ENCODE results near the gene FEM1C.

Gene FEM1C

DNA sequence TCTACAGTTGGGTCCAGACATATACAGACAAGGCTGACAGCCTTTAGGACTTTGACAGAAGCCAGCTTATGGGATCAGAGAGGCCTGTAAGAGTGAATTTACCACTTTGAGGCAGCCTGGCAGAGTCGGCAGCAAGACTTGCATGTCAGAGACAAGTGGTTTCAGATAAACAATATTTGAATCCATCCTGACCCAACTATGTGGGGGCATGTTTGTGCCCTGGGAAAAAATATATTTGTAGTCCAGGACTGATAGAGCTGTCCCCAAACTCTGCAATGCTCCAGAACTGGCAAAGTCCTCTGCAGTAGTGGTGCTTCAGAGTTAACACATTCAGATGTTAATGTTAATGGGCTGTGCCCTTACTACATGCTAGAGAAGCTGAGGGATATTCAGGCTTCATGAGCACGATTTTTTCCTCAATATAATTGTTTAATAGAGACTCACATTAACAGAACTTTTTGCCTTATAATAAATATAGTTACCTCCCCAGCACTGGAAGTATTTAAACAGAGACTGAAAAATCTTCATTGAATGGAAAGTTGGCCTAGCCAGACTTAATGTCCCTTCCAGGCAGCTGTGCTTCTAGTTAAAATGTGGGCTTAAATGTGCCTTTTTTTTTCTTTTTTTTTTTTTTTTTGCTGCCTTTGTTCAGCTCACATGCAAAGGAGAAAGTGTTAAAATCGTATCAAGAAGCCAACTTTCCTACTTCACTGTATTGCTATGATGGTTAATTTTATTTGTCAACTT is 42.9 kb downstream of the FEM1C start:
- H3K4me3 ChIP-seq (ENCODE audit: control insufficient read depth, low read depth, low read length) = no peak overlapping the region
- TF ChIP-seq, protein P1, sequence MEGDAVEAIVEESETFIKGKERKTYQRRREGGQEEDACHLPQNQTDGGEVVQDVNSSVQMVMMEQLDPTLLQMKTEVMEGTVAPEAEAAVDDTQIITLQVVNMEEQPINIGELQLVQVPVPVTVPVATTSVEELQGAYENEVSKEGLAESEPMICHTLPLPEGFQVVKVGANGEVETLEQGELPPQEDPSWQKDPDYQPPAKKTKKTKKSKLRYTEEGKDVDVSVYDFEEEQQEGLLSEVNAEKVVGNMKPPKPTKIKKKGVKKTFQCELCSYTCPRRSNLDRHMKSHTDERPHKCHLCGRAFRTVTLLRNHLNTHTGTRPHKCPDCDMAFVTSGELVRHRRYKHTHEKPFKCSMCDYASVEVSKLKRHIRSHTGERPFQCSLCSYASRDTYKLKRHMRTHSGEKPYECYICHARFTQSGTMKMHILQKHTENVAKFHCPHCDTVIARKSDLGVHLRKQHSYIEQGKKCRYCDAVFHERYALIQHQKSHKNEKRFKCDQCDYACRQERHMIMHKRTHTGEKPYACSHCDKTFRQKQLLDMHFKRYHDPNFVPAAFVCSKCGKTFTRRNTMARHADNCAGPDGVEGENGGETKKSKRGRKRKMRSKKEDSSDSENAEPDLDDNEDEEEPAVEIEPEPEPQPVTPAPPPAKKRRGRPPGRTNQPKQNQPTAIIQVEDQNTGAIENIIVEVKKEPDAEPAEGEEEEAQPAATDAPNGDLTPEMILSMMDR (IDR thresholded peaks at IDR 0.05; ENCODE audit: control insufficient read depth, insufficient read depth, low read depth, low read length, missing control alignments) = no peak
- no peak for DNase-seq (ENCODE audit: low read depth)

DNA sequence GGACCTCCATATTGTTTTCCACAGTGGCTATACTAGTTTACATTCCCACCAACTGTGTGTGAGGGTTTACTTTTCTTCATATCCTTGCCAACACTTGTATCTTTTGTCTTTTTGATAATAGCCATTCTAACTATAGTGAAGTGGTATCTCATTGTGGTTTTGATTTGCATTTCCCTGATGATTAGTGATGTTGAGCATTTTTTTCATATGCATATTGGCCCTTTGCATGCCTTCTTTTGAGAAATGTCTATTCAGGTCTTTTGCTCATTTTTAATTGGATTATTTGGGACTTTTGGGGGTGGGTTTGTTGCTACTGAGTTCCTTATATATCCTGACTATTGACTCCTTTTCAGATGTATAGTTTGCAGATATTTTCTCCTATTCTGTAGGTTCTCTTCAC is 44.4 kb downstream of the FEM1C start:
- TF ChIP-seq, protein P1 (IDR thresholded peaks at IDR 0.05; ENCODE audit: control insufficient read depth, insufficient read depth, low read depth, low read length, missing control alignments) = no peak

DNA sequence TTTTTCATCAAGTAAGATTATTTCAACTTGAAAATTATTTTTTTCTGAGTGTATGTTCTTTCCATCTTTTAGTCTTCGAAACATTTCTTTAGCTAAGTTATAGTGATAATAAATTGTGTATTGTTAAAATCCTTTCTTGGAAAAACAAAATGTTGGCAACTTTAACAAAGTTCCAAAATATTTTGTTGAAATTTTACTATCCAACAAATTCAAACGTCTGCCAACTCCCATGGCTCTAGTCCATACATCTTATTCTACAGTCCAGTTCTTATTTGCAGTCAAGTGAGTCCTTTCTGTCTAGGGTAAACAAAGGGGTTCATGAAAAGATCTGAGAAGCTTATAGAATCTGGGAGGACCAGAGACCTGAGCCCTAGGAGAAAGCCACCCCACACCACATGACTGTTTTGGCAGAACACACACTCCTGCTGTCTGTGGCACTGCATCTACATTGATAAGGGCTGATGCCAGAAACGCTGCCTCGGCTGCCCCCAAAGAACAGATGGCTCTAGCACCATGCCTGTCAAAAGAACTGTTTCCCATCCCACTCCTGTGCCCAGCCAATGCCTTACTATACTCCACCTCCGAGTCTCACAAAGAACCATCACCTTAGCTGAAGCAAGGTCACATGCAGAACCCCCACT is 47.5 kb downstream of the FEM1C start:
- DNase-seq (ENCODE audit: low read depth) = no peak
- no peak overlapping the region for H3K4me3 ChIP-seq (ENCODE audit: control insufficient read depth, low read depth, low read length)
- TF ChIP-seq, protein P1 (IDR thresholded peaks at IDR 0.05; ENCODE audit: control insufficient read depth, insufficient read depth, low read depth, low read length, missing control alignments) = no peak

More for the DNA sequence above, 44.4 kb downstream of the FEM1C start:
- DNase-seq (ENCODE audit: low read depth) = no peak
- no peak overlapping the region for H3K4me3 ChIP-seq (ENCODE audit: control insufficient read depth, low read depth, low read length)

DNA sequence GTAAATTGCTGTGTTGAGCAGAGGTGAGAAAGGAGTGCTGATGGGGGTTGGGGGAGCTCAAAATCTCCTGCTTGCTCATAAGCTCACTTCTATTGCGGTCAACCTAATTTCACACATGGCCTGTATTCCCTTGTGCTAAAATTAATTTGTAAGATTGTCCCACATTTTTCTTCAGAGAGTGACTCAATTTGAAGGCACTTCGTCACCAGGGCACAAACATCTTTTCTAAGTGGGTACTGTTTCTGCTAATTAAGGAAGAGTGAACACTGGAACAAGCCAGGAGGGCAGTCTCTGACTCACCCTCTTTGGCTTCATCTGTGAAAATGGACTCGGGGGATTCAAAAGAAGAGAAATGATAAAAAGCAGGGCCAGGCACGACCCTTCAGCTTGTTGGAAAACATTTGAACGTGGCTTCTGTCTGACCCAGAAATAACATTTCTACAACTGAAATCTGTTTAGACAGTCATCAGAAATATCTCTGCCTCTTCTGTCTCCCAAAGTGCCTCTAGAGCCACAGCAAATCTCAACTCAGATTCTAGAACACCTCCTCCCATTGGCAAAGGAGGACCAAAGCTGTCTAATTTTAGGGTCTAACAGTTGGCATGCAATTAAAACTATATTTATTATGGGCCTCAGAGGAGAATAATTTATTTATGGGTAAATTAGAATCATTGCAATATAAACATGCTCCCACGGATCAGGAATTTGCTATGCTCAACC is 49.8 kb downstream of the FEM1C start:
- TF ChIP-seq, protein P1 (IDR thresholded peaks at IDR 0.05; ENCODE audit: control insufficient read depth, insufficient read depth, low read depth, low read length, missing control alignments) = no peak
- H3K4me3 ChIP-seq (ENCODE audit: control insufficient read depth, low read depth, low read length) = no peak overlapping the region
- no peak for DNase-seq (ENCODE audit: low read depth)

DNA sequence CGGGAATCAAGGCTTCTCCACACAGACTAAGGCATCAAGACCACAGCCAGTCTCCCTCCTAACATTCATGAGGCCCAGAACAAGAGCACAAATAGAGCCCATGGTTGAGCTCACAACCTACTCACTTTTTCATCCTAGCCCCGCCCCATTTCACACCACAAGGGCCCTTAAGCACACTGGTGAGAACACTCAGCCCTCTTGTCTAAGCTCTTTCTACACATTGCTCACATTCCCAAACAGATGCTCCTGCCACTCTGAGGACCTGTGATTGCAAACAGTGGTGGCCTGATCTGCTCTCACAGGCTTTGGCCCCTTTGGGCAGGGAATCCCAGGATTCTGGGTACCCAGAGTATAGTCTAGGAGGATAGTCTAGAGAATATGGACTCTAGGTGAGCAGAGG is 54.0 kb downstream of the FEM1C start:
- no peak for DNase-seq (ENCODE audit: low read depth)
- TF ChIP-seq, protein P1 (IDR thresholded peaks at IDR 0.05; ENCODE audit: control insufficient read depth, insufficient read depth, low read depth, low read length, missing control alignments) = no peak
- no peak overlapping the region for H3K4me3 ChIP-seq (ENCODE audit: control insufficient read depth, low read depth, low read length)

DNA sequence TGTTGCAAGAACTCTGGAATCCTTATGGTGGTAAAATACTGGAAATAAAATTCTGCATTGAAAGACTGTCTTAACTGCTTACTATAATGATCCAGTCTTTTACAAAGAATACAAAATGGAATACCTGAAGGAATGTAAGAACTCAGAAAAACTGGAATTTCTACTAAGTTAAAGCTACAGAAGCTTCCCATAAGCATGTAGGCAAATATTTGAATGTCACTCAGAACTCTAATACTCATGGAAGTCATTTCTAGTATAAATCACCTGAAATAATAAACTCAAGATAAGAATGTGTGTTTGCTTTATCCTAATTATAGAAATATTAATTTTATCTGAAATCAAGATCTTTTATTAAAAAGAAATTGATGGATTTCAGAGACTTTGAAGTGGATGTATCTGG is 54.8 kb downstream of the FEM1C start:
- DNase-seq (ENCODE audit: low read depth) = no peak
- no peak overlapping the region for H3K4me3 ChIP-seq (ENCODE audit: control insufficient read depth, low read depth, low read length)
- TF ChIP-seq, protein P1 (IDR thresholded peaks at IDR 0.05; ENCODE audit: control insufficient read depth, insufficient read depth, low read depth, low read length, missing control alignments) = no peak

Measured in AG09309 (cell line).